Liver (tissue), 9 donors: Measurements from ENCODE around the gene TSC1. TPM values are rescaled to one million over a fixed set of nuclear protein-coding genes. Genes with fewer than 3 reads are reported as not detected.

Experiments
- DNase-seq: peaks from one replicate; pipeline ENCODE4 v3.0.0-alpha.2; 2017; ENCODE audit warnings: low spot score
- H3K27ac ChIP-seq, 2 donors: one replicate each; pipeline ENCODE4 v1.7.0; 2013; ENCODE audit warnings: inconsistent platforms in 2 of 2, low read length in 2 of 2, control low read depth in 1 of 2, low read depth in 1 of 2, mild to moderate bottlenecking in 1 of 2
- H3K27me3 ChIP-seq, 4 donors: one replicate each; pipeline versions ENCODE4 v1.6.1 to v1.7.0; 2013; ENCODE audit warnings: low read length in 3 of 4, inconsistent platforms in 1 of 4, mild to moderate bottlenecking in 1 of 4, moderate library complexity in 1 of 4; ENCODE audit not compliant: control insufficient read depth in 4 of 4, insufficient read depth in 4 of 4
- H3K36me3 ChIP-seq, 4 donors: one replicate each; pipeline versions ENCODE4 v1.6.1 to v1.7.0; 2013; ENCODE audit warnings: low read length in 3 of 4, mild to moderate bottlenecking in 3 of 4, low read depth in 1 of 4, moderate library complexity in 1 of 4; ENCODE audit not compliant: control insufficient read depth in 4 of 4, insufficient read depth in 3 of 4
- H3K4me1 ChIP-seq, 4 donors: one replicate each; pipeline versions ENCODE4 v1.6.1 to v1.7.0; 2013; ENCODE audit warnings: low read length in 3 of 4, mild to moderate bottlenecking in 3 of 4, moderate library complexity in 1 of 4; ENCODE audit not compliant: control insufficient read depth in 4 of 4, insufficient read depth in 4 of 4
- H3K4me3 ChIP-seq, 3 donors: one replicate each; pipeline versions ENCODE4 v1.6.1 to v1.7.0; 2013; ENCODE audit warnings: low read length in 3 of 3, control low read depth in 1 of 3, low read depth in 1 of 3, mild to moderate bottlenecking in 1 of 3
- H3K9ac ChIP-seq, 2 donors: one replicate each; pipeline ENCODE4 v1.7.0; 2013; ENCODE audit warnings: low read length in 2 of 2, mild to moderate bottlenecking in 2 of 2, moderate library complexity in 2 of 2, control low read depth in 1 of 2, low read depth in 1 of 2
- H3K9me3 ChIP-seq, 4 donors: one replicate each; pipeline versions ENCODE4 v1.6.1 to v1.7.0; 2013; ENCODE audit warnings: low read length in 3 of 4; ENCODE audit not compliant: control insufficient read depth in 4 of 4
- EGR1 ChIP-seq, 2 donors: IDR thresholded peaks; 2 replicates each; pipeline ENCODE4 v1.6.1; 2016 to 2018; ENCODE audit warnings: antibody characterized with exemption in 2 of 2, low read depth in 2 of 2
- FOXA1 ChIP-seq: IDR thresholded peaks from 2 replicates; pipeline ENCODE4 v1.6.1; 2016; ENCODE audit warnings: antibody characterized with exemption
- FOXA2 ChIP-seq: IDR thresholded peaks from 2 replicates; pipeline ENCODE4 v1.6.1; 2016; ENCODE audit warnings: antibody characterized with exemption
- GABPA ChIP-seq, 2 donors: IDR thresholded peaks in 1 of 2; conservative IDR thresholded peaks in 1 of 2; 2 replicates each; pipeline ENCODE4 v1.6.1; 2016; ENCODE audit warnings: antibody characterized with exemption in 2 of 2, mild to moderate bottlenecking in 1 of 2, moderate library complexity in 1 of 2
- HNF4A ChIP-seq, 2 donors: conservative IDR thresholded peaks; 2 replicates each; pipeline ENCODE4 v1.6.1; 2016; ENCODE audit warnings: antibody characterized with exemption in 2 of 2, mild to moderate bottlenecking in 2 of 2
- HNF4G ChIP-seq: IDR thresholded peaks from 2 replicates; pipeline ENCODE4 v1.6.1; 2016; ENCODE audit warnings: antibody characterized with exemption
- JUND ChIP-seq, 2 donors: IDR thresholded peaks; 2 replicates each; pipeline ENCODE4 v1.6.1; 2016; ENCODE audit warnings: antibody characterized with exemption in 2 of 2
- NR2F2 ChIP-seq: IDR thresholded peaks from 2 replicates; pipeline ENCODE4 v1.6.1; 2016; ENCODE audit warnings: antibody characterized with exemption
- RAD21 ChIP-seq, 2 donors: IDR thresholded peaks; 2 replicates each; pipeline ENCODE4 v1.6.1; 2016; ENCODE audit warnings: antibody characterized with exemption in 2 of 2, mild to moderate bottlenecking in 2 of 2
- RXRA ChIP-seq, 2 donors: IDR thresholded peaks; 2 replicates each; pipeline ENCODE4 v1.6.1; 2017 to 2018; ENCODE audit warnings: antibody characterized with exemption in 2 of 2, mild to moderate bottlenecking in 1 of 2
- SP1 ChIP-seq: IDR thresholded peaks from 2 replicates; pipeline ENCODE4 v1.6.1; 2018; ENCODE audit warnings: antibody characterized with exemption, mild to moderate bottlenecking
- YY1 ChIP-seq: IDR thresholded peaks from 2 replicates; pipeline ENCODE4 v1.6.1; 2016; ENCODE audit warnings: antibody characterized with exemption, mild to moderate bottlenecking
- WGBS: extraction: QIAGEN DNeasy Blood & Tissue Kit; methylation state at CpG from one replicate; pipeline ENCODE4 v1.1.7; 2013; 5-methylcytosine and 5-hydroxymethylcytosine counted together
- polyA plus RNA-seq, 2 donors: library from polyadenylated mRNA; stranded (reverse) in 1 of 2; unstranded in 1 of 2; fragments of 200-250 nt in 1 of 2; fragments of >200 nt in 1 of 2; fragmentation: Nextera tagmentation in 1 of 2; extraction: Ambion mirVana in 1 of 2; gene quantifications; one replicate each; pipeline versions ENCODE4 v1.2.1 to v1.2.3, GENCODE V29; 2013 to 2015
- total RNA-seq, 2 donors: library from RNA; depleted of rRNA; stranded (reverse); fragments of >200 nt; gene quantifications; one replicate each; pipeline ENCODE4 v1.2.3, GENCODE V29; 2014
- TF ChIP-seq, protein P1 (sequence below): IDR thresholded peaks from 2 replicates; pipeline ENCODE4 v1.6.1; 2016; ENCODE audit warnings: antibody characterized with exemption
- TF ChIP-seq, protein P2 (sequence below): fragments of 150-350 bp; IDR thresholded peaks from 2 replicates; pipeline ENCODE4 v1.5.1; 2017; ENCODE audit warnings: improper control_type of control experiment, low read depth, low read length; ENCODE audit not compliant: missing input control
- TF ChIP-seq, protein P3 (sequence below): IDR thresholded peaks from 2 replicates; pipeline ENCODE4 v1.6.1; 2016; ENCODE audit warnings: antibody characterized with exemption
- donor health status: healthy.
- donor health status: healthy.
- donor health status: healthy.
- donor health status: healthy.
- donor health status: healthy.

Gene TSC1
- total and polyA plus RNA-seq, 4 donors, result 4.6 to 33.5 (median 15.6) TPM

DNA sequence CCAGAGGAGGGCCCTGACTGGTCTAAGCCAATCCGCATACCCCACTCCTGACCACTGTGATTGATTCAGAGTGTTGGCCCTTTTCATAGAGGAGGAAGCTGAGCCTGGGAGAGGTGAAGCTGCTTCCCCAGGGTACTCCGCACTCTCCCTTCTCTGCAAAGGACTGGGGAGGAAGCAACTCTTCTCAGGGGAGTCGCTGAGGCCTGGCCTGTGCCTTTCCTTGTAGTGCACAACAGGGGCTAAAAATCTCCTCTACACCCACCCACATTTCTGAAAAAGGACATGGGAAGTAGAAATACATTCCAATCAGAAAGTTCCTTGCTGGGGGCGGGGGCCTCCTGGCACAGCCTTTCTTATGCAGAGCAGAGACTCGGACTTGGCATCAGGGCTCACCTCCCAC lies 88.5 kb downstream of the TSC1 start:
- Histone ChIP-seq H3K4me1 (no peaks in the 10 kb centered on the region), H3K4me3 (no peak overlapping the region), H3K27ac (no peak overlapping the region), H3K36me3 (no peaks in the 10 kb centered on the region), H3K9me3 (no peaks in the 10 kb centered on the region), H3K9ac (no peak overlapping the region), H3K27me3 (peaks cover 0 to 6% (median 0%) of the 10 kb centered on the region in 4 donors)
- TF ChIP-seq JUND (IDR thresholded peaks at IDR 0.05) (no peak), FOXA2 (no peak)
- 88% methylated on average over 5 of the region's 5 CpGs for WGBS
- DNase-seq, result no peak

DNA sequence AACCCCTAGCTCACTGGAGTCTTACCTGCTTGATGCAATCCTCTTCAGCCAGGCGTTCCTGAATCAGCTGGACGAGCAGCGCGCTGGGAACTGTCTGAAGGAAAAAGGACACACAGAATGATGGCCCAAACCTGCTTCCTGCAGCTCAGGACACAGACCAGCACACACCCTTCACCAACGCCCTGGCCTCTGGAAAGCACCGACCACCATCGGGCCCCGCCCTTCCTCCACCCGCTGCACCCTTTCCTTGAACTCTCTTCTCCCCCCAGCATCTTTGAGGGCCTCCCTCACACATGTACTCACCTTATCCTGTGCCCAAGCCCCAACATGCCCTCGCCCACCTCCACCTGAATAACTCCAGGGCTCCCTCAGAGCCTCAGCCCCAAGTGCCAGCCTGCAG lies 89.6 kb downstream of the TSC1 start:
- DNase-seq, result no peak
- 89% methylated on average over 10 of the region's 10 CpGs for WGBS
- Histone ChIP-seq H3K27me3 (peaks cover 0 to 6% (median 0%) of the 10 kb centered on the region in 4 donors), H3K36me3 (no peaks in the 10 kb centered on the region), H3K9ac (no peak overlapping the region), H3K9me3 (no peaks in the 10 kb centered on the region), H3K4me1 (no peaks in the 10 kb centered on the region), H3K4me3 (no peak overlapping the region), H3K27ac (no peak overlapping the region)
- TF ChIP-seq, protein P1, sequence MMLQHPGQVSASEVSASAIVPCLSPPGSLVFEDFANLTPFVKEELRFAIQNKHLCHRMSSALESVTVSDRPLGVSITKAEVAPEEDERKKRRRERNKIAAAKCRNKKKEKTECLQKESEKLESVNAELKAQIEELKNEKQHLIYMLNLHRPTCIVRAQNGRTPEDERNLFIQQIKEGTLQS, result no peak
- TF ChIP-seq, protein P2, sequence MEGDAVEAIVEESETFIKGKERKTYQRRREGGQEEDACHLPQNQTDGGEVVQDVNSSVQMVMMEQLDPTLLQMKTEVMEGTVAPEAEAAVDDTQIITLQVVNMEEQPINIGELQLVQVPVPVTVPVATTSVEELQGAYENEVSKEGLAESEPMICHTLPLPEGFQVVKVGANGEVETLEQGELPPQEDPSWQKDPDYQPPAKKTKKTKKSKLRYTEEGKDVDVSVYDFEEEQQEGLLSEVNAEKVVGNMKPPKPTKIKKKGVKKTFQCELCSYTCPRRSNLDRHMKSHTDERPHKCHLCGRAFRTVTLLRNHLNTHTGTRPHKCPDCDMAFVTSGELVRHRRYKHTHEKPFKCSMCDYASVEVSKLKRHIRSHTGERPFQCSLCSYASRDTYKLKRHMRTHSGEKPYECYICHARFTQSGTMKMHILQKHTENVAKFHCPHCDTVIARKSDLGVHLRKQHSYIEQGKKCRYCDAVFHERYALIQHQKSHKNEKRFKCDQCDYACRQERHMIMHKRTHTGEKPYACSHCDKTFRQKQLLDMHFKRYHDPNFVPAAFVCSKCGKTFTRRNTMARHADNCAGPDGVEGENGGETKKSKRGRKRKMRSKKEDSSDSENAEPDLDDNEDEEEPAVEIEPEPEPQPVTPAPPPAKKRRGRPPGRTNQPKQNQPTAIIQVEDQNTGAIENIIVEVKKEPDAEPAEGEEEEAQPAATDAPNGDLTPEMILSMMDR, result no peak
- TF ChIP-seq NR2F2, result no peak
- TF ChIP-seq FOXA2, result no peak
- no peak for TF ChIP-seq GABPA (IDR thresholded peaks at IDR 0.05 in 1 of 2, conservative IDR thresholded peaks at IDR 0.05 in 1 of 2)
- no peak for TF ChIP-seq EGR1 (IDR thresholded peaks at IDR 0.05; ENCODE audit: low read depth in 2 of 2)

DNA sequence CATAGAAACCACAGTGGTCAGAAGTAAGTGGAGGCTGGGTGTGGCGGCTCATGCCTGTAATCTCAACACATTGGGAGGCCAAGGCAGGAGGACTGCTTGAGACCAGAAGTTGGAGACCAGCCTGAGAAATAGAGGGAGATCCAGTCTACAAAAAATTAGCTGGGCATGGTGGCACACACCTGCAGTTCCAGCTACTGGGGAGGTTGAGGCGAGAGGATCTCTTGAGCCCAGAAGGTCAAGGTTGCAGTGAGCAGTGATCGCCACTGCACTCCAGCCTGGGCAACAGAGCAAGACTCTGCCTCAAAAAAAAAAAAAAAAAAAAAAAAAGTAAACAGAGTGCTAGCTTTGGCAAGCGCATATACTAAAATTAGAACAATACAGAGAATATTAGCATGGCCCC lies 90.9 kb downstream of the TSC1 start:
- no peak overlapping the region for H3K4me3 ChIP-seq
- no peak for TF ChIP-seq JUND (IDR thresholded peaks at IDR 0.05)
- TF ChIP-seq FOXA1, result no peak
- no peak for TF ChIP-seq HNF4G
- no peak for TF ChIP-seq RAD21 (IDR thresholded peaks at IDR 0.05)
- no peak for TF ChIP-seq YY1
- no peak for TF ChIP-seq SP1
- TF ChIP-seq HNF4A (conservative IDR thresholded peaks at IDR 0.05), result no peak
- no peak for TF ChIP-seq EGR1 (IDR thresholded peaks at IDR 0.05; ENCODE audit: low read depth in 2 of 2)
- TF ChIP-seq, protein P2, result no peak
- TF ChIP-seq RXRA (IDR thresholded peaks at IDR 0.05), result no peak
- no peak for TF ChIP-seq FOXA2
- TF ChIP-seq NR2F2, result no peak
- TF ChIP-seq, protein P1, result no peak
- TF ChIP-seq, protein P3, sequence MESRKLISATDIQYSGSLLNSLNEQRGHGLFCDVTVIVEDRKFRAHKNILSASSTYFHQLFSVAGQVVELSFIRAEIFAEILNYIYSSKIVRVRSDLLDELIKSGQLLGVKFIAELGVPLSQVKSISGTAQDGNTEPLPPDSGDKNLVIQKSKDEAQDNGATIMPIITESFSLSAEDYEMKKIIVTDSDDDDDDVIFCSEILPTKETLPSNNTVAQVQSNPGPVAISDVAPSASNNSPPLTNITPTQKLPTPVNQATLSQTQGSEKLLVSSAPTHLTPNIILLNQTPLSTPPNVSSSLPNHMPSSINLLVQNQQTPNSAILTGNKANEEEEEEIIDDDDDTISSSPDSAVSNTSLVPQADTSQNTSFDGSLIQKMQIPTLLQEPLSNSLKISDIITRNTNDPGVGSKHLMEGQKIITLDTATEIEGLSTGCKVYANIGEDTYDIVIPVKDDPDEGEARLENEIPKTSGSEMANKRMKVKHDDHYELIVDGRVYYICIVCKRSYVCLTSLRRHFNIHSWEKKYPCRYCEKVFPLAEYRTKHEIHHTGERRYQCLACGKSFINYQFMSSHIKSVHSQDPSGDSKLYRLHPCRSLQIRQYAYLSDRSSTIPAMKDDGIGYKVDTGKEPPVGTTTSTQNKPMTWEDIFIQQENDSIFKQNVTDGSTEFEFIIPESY, result no peak
- no peak overlapping the region for H3K27ac ChIP-seq
- 85% methylated on average over 4 of the region's 4 CpGs for WGBS
- no peaks in the 10 kb centered on the region for H3K4me1 ChIP-seq
- no peak overlapping the region for H3K9ac ChIP-seq
- no peak for DNase-seq
- H3K9me3 ChIP-seq, result no peaks in the 10 kb centered on the region
- no peaks in the 10 kb centered on the region for H3K36me3 ChIP-seq
- peaks cover 0 to 1% (median 0%) of the 10 kb centered on the region in 4 donors for H3K27me3 ChIP-seq
